Kidney (tissue), 14 donors: ENCODE results near the gene HSD3B7. TPM values are rescaled to one million over a fixed set of nuclear protein-coding genes. Genes with fewer than 3 reads are reported as not detected.

Source experiments
- DNase-seq, 5 donors: peaks; one replicate each; pipeline ENCODE4 v3.0.0-alpha.2; 2013 to 2020
- FAIRE-seq: peaks from 2 replicates; lab custom pipeline; 2012; peaks lifted over from hg19 to GRCh38; lab: Jason Lieb, UNC
- H3K27ac ChIP-seq, 2 donors: one replicate each; pipeline ENCODE4 v1.7.0; 2013; ENCODE audit warnings: low read depth in 2 of 2, low read length in 2 of 2, inconsistent platforms in 1 of 2
- H3K27me3 ChIP-seq: one replicate; pipeline ENCODE4 v1.7.1; 2013; ENCODE audit warnings: low read length, inconsistent platforms; ENCODE audit not compliant: control insufficient read depth, insufficient read depth
- H3K36me3 ChIP-seq, 3 donors: one replicate each; pipeline versions ENCODE4 v1.7.0 to v1.7.1; 2013; ENCODE audit warnings: low read length in 3 of 3, control low read depth in 1 of 3, inconsistent platforms in 1 of 3; ENCODE audit not compliant: insufficient read depth in 3 of 3, control insufficient read depth in 2 of 3
- H3K4me1 ChIP-seq, 3 donors: one replicate each; pipeline versions ENCODE4 v1.7.0 to v1.7.1; 2013; ENCODE audit warnings: low read length in 3 of 3, inconsistent platforms in 1 of 3, low read depth in 1 of 3; ENCODE audit not compliant: control insufficient read depth in 2 of 3, insufficient read depth in 2 of 3
- H3K4me3 ChIP-seq, 3 donors: one replicate each; pipeline versions ENCODE4 v1.7.0 to v1.8.1; 2013; ENCODE audit warnings: low read length in 3 of 3, control low read depth in 1 of 3, inconsistent platforms in 1 of 3
- H3K9ac ChIP-seq, 3 donors: one replicate each; pipeline versions ENCODE4 v1.7.0 to v1.7.1; 2013; ENCODE audit warnings: low read length in 3 of 3, control low read depth in 1 of 3, inconsistent platforms in 1 of 3
- H3K9me3 ChIP-seq, 3 donors: one replicate each; pipeline versions ENCODE4 v1.7.0 to v1.7.1; 2013; ENCODE audit warnings: low read length in 3 of 3, control low read depth in 1 of 3, inconsistent platforms in 1 of 3; ENCODE audit not compliant: control insufficient read depth in 2 of 3, insufficient read depth in 1 of 3
- CTCF ChIP-seq: IDR thresholded peaks from 3 replicates; pipeline ENCODE4 v1.5.1; 2012; ENCODE audit warnings: mild to moderate bottlenecking, moderate library complexity, borderline replicate concordance; ENCODE audit not compliant: insufficient read depth; ENCODE audit errors: extremely low read depth
- intact Hi-C: fragments of 100-400 bp; cut with DNase I; formaldehyde crosslinking; loops from one replicate; pipeline ENCODE4 v1.11.1; 2022
- polyA plus RNA-seq: library from polyadenylated mRNA; stranded (reverse); fragments of 350-450 nt; fragmentation: Illumina TruSeq; extraction: RNeasy Lipid Tissue Mini Kit (QIAGEN cat#74804); gene quantifications from one replicate; pipeline ENCODE4 v1.2.3, GENCODE V29; 2014; ENCODE audit warnings: low read depth, low replicate concordance; ENCODE audit not compliant: insufficient read depth
- total RNA-seq: library from RNA; stranded (reverse); fragmentation: NEBNext Ultra II Directional; extraction: Animal tissue kit (Norgen Biotek cat#: 25700); gene quantifications from one replicate; pipeline ENCODE4 v1.2.1, GENCODE V29; 2021
- donor health status: control.
- donor health status: control.
- donor health status: control.
- donor health status: control.
- donor health status: control.
- donor health status: DM: yes; HTN: yes; CAD: no.
- donor health status: Normal renal cell carcinoma (clear cell type).

The HSD3B7 gene
- total and polyA plus RNA-seq, 2 donors from 2014 or later, result 24.4 to 40.5 TPM

- intact Hi-C loops, result no loop called here
- Histone ChIP-seq H3K9ac (peak overlapping the region in 1 of 3 donors; percentile 29), H3K27me3 (no peaks in the 10 kb centered on the region), H3K9me3 (no peaks in the 10 kb centered on the region), H3K4me3 (no peak overlapping the region), H3K4me1 (peaks cover 0 to 6% (median 6%) of the 10 kb centered on the region in 3 donors), H3K36me3 (peaks cover 2 to 4% (median 3%) of the 10 kb centered on the region in 3 donors), H3K27ac (peak overlapping the region; percentile 36 to 51)
- no peak for FAIRE-seq
- TF ChIP-seq CTCF, result peak; percentile 84
- DNase-seq, result peak; percentile 72 to 90 (median 82)
Observed at GRCh38 chr16:30941600-30942425, 43.2 kb upstream of the HSD3B7 start.

DNA sequence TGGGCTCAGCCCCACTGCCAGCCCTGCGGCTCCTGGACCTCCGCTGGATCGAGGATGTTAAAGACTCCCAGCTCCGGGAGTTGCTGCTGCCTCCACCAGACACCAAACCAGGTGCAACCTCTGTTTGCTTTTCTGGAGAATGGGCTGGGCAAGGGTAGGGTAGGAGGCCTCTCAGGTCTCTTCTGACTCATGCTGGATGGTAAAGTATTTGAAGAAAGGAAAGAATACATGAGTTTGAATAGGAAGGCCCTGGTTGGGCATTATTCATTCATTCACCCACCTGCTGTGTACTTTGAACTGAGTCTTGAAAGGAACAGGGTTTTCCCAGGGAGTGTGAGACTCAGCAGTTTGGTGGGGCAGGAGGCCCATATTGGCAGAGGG is 42.6 kb upstream of the HSD3B7 start:
- no peak overlapping the region for H3K4me3 ChIP-seq
- no peaks in the 10 kb centered on the region for H3K9me3 ChIP-seq
- no peaks in the 10 kb centered on the region for H3K27me3 ChIP-seq
- H3K4me1 ChIP-seq, result peaks cover 0 to 6% (median 6%) of the 10 kb centered on the region in 3 donors
- FAIRE-seq, result no peak
- TF ChIP-seq CTCF, result no peak
- H3K36me3 ChIP-seq, result peaks cover 2 to 4% (median 3%) of the 10 kb centered on the region in 3 donors
- H3K27ac ChIP-seq, result peak overlapping the region; percentile 36 to 51
- DNase-seq, result no peak
- intact Hi-C loops, result no loop called here
- H3K9ac ChIP-seq, result peak overlapping the region in 1 of 3 donors; percentile 29

GRCh38 chr16:30944352-30944751 is 40.7 kb upstream of the HSD3B7 start:
- peaks cover 0 to 6% (median 6%) of the 10 kb centered on the region in 3 donors for H3K4me1 ChIP-seq
- no peak for DNase-seq
- peaks cover 2 to 4% (median 3%) of the 10 kb centered on the region in 3 donors for H3K36me3 ChIP-seq
- H3K9me3 ChIP-seq, result no peaks in the 10 kb centered on the region
- TF ChIP-seq CTCF, result no peak
- H3K4me3 ChIP-seq, result no peak overlapping the region
- no peaks in the 10 kb centered on the region for H3K27me3 ChIP-seq
- no peak for FAIRE-seq
- intact Hi-C loops, result no loop called here
- no peak overlapping the region for H3K27ac ChIP-seq
- no peak overlapping the region for H3K9ac ChIP-seq
